NCI-H82 treated with DMSO at 0.1 percent for 48 hours (cell line): Measurements from ENCODE around the gene PGAP2.
"Not testable (repeated sequence)": the region's sequence is repeated elsewhere in the genome, so short reads cannot be mapped to it uniquely, and the experiment has no call there.

ENCODE experiments used
- DNase-seq: peaks from one replicate; lab custom pipeline; 2025; ENCODE audit not compliant: unreplicated experiment; lab: John Stamatoyannopoulos, UW

The PGAP2 gene

GRCh38 chr11:3803726-3804495, 4.4 kb upstream of the PGAP2 start:
- DNase-seq = no peak

GRCh38 chr11:3808861-3809623, 682 bp downstream of the PGAP2 start:
- peak; percentile 12 for DNase-seq

- DNase-seq = no peak
Observed at GRCh38 chr11:3809624-3809928, 1.2 kb downstream of the PGAP2 start.

GRCh38 chr11:3810446-3810845, 2.1 kb downstream of the PGAP2 start:
- no peak for DNase-seq

- DNase-seq = no peak
Observed at GRCh38 chr11:3810951-3811350, 2.6 kb downstream of the PGAP2 start.

- not testable (repeated sequence) for DNase-seq
Observed at GRCh38 chr11:3814832-3815231, 6.5 kb downstream of the PGAP2 start.

- DNase-seq = no peak
Observed at GRCh38 chr11:3815845-3816244, 7.5 kb downstream of the PGAP2 start.

GRCh38 chr11:3816673-3817072, 8.3 kb downstream of the PGAP2 start:
- no peak for DNase-seq

- no peak for DNase-seq
Observed at GRCh38 chr11:3817181-3817800, 8.9 kb downstream of the PGAP2 start.

- DNase-seq = no peak
Observed at GRCh38 chr11:3820971-3821370, 12.6 kb downstream of the PGAP2 start.

- DNase-seq = no peak
Observed at GRCh38 chr11:3822312-3822711, 14.0 kb downstream of the PGAP2 start.

GRCh38 chr11:3823303-3823702, 14.9 kb downstream of the PGAP2 start:
- DNase-seq = no peak

GRCh38 chr11:3823762-3824506, 15.6 kb downstream of the PGAP2 start:
- DNase-seq = no peak

GRCh38 chr11:3824714-3825472, 16.5 kb downstream of the PGAP2 start:
- DNase-seq = no peak

GRCh38 chr11:3825473-3826154, 17.3 kb downstream of the PGAP2 start:
- DNase-seq = no peak

- DNase-seq = no peak
Observed at GRCh38 chr11:3826721-3827120, 18.4 kb downstream of the PGAP2 start.

GRCh38 chr11:3827434-3828186, 19.2 kb downstream of the PGAP2 start:
- DNase-seq = no peak

GRCh38 chr11:3830088-3830487, 21.7 kb downstream of the PGAP2 start:
- DNase-seq = no peak

GRCh38 chr11:3830730-3831129, 22.4 kb downstream of the PGAP2 start:
- DNase-seq = no peak
